RWPE1 (cell line): ENCODE data around the gene GPX4.

ENCODE experiments used
- CTCF ChIA-PET: fragments of 350-600 bp; sonication (Branson Sonifier 250); formaldehyde crosslinking; extraction: SDS; loops from one replicate; lab custom pipeline; 2021; lab: Yijun Ruan, JAX
- POLR2A ChIA-PET: fragments of 400-600 bp; formaldehyde crosslinking; extraction: SDS; loops from one replicate; lab custom pipeline; 2020; ENCODE audit warnings: antibody characterized with exemption; ENCODE audit not compliant: low non-redundant PET; lab: Yijun Ruan, JAX
- DNase-seq: peaks from one replicate; pipeline ENCODE4 v3.0.0; 2012; ENCODE audit warnings: low spot score
- H3K27ac ChIP-seq: fragments of 450-650 bp; 2 replicates; pipeline ENCODE4 v1.5.1; 2017
- TF ChIP-seq, protein P1 (sequence below): fragments of 450-650 bp; conservative IDR thresholded peaks from 2 replicates; pipeline ENCODE4 v1.5.1; 2017; ENCODE audit warnings: low read depth, mild to moderate bottlenecking

Gene GPX4

DNA sequence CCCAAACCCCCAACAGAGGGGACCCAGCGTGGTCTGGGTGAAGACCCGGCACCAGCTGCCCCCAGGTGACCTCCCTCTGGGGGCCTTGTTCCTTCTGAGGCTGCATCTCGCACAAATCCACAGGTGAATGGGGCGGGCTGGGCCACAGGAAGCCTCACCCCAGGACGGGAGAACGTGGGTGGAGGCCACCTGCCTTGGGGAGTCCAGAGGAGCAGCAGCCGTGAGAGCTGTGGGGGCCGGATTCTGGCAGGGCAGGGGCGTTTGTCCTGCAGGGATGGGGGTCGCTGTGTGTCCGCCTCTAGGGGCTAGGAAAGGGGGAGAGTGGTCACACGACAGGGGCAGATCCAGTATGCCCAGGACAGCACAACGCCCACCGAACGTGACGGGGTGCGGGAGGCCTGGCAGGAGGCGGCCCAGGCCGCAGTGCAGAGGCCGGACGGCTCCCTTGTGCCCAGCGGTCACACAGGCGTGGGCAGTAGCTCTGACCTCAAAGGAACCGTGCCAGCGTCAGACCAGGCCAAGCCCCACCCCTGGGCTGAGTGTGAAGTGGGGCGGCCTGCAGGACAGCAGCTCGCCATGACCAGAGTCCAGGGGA lies 15.3 kb upstream of the GPX4 start:
- POLR2A ChIA-PET = no interaction called here
- peak overlapping the region; percentile 84 for H3K27ac ChIP-seq
- no peak for DNase-seq
- TF ChIP-seq, protein P1, sequence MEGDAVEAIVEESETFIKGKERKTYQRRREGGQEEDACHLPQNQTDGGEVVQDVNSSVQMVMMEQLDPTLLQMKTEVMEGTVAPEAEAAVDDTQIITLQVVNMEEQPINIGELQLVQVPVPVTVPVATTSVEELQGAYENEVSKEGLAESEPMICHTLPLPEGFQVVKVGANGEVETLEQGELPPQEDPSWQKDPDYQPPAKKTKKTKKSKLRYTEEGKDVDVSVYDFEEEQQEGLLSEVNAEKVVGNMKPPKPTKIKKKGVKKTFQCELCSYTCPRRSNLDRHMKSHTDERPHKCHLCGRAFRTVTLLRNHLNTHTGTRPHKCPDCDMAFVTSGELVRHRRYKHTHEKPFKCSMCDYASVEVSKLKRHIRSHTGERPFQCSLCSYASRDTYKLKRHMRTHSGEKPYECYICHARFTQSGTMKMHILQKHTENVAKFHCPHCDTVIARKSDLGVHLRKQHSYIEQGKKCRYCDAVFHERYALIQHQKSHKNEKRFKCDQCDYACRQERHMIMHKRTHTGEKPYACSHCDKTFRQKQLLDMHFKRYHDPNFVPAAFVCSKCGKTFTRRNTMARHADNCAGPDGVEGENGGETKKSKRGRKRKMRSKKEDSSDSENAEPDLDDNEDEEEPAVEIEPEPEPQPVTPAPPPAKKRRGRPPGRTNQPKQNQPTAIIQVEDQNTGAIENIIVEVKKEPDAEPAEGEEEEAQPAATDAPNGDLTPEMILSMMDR = no peak
- CTCF ChIA-PET = no interaction called here

DNA sequence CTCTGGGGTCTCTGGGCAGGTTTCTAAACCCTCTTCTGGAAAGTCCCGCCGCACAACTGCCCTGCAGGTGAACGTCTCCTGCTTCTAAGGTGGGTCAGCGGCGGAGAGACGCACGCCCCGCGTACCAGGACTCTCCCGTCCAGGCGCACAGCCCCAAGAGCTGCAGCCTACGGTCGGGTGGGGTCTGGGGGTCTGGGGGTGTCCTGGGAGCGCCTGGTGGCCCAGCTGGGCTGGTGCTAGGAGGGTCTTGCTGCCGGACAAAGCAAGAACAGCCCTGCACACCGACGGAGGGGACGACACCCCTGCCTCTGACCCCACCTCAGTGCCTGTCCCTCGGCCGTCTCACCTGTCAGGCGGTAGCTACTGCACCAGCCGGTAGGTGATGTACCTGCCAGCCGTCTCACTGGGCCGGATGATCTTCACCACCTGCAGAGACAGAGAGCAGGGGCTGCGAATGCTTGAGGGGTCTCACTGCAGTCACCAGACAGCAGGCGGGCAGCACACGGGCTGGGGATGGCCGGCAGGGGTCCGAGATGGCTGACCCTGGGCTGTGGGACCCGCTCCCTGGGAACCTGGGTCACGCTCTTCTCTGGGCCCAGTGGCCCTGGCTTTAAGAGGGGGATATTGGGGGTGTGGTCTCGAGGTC lies 14.5 kb upstream of the GPX4 start:
- ChIA-PET CTCF (no interaction called here), POLR2A (no interaction called here)
- TF ChIP-seq, protein P1 = no peak
- DNase-seq = no peak
- H3K27ac ChIP-seq = peak overlapping the region; percentile 84

DNA sequence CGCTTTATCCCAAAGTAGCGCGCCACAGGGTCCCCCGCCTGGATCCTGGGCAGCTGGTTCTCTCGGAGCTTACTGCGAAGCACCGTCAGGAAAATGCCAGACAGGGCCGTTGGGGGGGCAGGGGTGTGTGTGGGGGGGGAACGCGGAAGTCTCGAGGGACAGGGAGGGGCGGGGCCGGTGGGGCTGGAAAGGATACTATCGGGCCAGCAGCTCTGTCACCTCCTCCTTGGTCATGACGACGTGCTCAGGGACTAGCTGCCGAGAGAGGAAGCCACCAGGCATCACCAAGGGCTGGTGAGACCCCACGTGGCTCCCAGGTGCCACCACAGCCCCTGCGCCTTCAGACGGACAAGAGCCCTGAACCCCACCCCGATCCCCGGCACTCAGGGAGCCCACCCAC lies 13.9 kb upstream of the GPX4 start:
- ChIA-PET POLR2A (interaction anchor here (0.7 to 1.0 kb wide), 2 partner anchors 13 to 61 kb away, joined by 6 to 8 read pairs; no protein-coding TSS in a partner anchor), CTCF (interaction anchor here (0.9 kb wide), 1 partner anchor 24 kb away, joined by 6 read pairs; no protein-coding TSS in a partner anchor)
- no peak for DNase-seq
- TF ChIP-seq, protein P1 = no peak
- 0 out of 2 replicates have a peak overlapping the region, but pooled peaks have one; percentile 79 for H3K27ac ChIP-seq

DNA sequence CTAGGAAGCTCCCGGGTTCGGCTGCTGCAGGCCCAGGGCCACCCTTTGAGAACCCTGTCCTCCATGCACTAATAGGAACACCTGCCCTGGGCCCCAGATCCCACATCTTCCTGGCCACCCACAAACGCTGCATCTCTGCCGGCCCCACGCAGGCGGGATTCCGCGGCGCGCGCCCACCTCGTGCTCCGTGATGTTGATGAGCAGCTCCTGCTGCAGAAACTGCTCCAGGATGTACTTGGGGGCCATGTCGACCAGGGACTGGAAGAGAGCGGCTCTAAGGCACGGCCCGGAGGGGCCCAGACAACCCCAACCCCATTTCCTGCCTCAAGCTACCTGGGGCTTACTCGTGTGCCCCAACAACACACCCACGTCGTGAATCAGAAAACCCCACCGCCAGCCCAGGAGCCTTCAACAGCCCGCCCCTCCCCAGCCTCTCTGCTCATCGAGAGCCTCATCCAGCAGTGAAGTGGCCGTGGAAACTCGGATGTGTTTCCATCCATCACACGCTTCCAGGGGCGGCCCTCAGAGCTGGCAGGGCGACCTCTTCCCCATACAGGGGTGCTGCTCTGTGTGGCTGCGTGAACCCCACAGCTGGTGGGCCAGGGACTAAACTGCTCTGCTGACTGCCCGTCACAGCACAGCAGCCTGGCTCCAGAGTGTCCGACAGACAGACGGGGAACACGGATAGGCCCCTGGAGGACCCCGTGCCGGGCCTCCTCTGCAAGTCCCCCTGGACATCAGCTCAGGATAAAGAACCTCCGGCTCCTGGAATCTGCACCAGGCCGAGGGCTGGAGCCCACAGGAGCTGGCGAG lies 12.9 kb upstream of the GPX4 start:
- ChIA-PET CTCF (interaction anchor here (0.9 kb wide), 1 partner anchor 23 kb away, joined by 6 read pairs; no protein-coding TSS in a partner anchor), POLR2A (interaction anchor here (0.6 to 1.0 kb wide), 2 partner anchors 56 to 62 kb away, joined by 3 to 8 read pairs; no protein-coding TSS in a partner anchor)
- peak overlapping the region; percentile 79; the same call in 1 of the 2 replicates for H3K27ac ChIP-seq
- DNase-seq = no peak
- TF ChIP-seq, protein P1 = no peak

DNA sequence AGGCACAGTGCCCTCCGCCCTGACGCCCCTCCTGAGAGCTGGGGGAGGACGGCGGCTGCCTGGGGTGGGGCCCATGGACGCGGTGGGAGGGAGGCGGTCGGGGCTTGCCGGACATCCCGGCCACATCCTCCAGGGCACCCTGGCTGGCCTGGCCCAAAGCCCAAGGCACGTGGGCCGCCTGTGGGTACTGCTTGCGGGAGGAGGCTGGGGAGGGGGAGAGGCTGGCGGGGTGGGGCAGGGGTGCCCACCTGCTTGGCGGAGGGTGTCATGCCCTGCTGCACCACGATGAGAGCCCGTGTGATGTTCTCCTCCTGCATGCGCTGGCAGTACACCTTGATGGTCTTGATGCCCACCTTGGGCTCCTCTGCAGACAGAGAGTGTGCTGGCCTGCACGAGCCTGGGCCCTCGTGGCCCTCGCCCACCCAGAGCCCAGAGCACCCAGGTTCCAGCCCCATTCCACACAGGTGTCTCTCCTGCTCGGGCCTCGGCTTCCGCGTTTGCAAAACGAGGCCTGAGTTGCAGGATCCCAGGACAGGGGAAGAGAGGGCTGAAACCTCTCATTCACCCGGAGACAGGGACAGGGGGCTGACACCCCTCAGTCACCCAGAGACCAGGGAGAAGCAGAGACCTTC lies 12.1 kb upstream of the GPX4 start:
- ChIA-PET CTCF (interaction anchor here (0.7 kb wide), 1 partner anchor 175 kb away, joined by 5 read pairs; no protein-coding TSS in a partner anchor), POLR2A (interaction anchor here (0.6 kb wide), 1 partner anchor 55 kb away, joined by 3 read pairs; no protein-coding TSS in a partner anchor)
- TF ChIP-seq, protein P1 = no peak
- H3K27ac ChIP-seq = peak overlapping the region; percentile 79; the same call in 1 of the 2 replicates
- no peak for DNase-seq
